Fibroblast of mammary gland (primary cell): ENCODE data around the gene ASIC3.
A peak's percentile ranks its signal among the peaks of the same experiment; 100 is the strongest.

Source experiments
- DNase-seq: peaks from one replicate; pipeline ENCODE4 v3.0.0-alpha.2; 2010; ENCODE audit warnings: low read depth
- H3K4me3 ChIP-seq: 2 replicates; pipeline ENCODE4 v1.5.1; 2011; ENCODE audit warnings: low read depth, mild to moderate bottlenecking, low read length, moderate library complexity; ENCODE audit not compliant: control insufficient read depth
- TF ChIP-seq, protein P1 (sequence below): conservative IDR thresholded peaks from 2 replicates; pipeline ENCODE4 v1.5.1; 2011; ENCODE audit warnings: low read depth, low read length, inconsistent platforms; ENCODE audit not compliant: control insufficient read depth, insufficient read depth

The ASIC3 gene

DNA sequence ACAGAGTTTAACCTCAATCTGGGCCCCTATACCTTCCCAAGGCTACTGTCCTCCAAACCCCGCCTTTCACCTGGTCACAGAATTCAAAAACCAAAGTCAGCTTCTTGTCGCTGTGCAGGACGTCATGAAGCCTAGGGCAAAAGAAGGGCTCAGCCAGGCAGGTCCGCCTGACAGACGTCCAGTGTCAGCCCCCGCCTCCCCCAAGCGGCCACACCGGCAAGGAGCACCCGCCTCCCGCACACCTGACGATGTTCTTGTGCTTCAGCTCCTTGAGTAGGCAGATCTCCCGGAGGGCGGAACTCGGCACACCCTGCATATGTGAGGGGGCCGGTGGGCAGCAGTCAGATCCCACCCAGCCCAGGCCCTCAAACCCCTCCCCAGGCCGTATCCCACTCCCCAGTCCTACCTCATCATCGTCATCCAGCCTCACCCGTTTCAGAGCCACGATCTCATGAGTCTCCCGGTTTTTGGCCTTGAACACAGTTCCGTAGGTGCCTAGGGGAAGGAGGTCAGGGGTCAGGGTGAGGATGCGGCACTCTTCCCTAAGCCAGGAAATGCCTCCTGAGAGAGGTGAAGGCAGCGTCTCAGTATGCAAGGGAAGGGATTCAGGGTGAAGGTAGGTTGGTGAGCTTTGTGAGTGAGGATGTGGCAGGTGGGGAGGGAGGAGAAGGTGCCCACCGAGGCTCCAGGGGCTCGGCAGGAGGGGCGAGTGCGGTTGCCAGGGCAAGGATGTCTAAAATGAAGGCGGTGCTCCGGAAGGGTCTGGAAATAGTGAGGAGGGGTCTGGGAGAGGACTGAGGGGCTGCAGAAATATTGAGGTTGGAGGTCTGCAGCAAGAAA, 8.6 kb downstream of the ASIC3 start:
- peak overlapping the region; percentile 78 for H3K4me3 ChIP-seq
- no peak for DNase-seq
- TF ChIP-seq, protein P1, sequence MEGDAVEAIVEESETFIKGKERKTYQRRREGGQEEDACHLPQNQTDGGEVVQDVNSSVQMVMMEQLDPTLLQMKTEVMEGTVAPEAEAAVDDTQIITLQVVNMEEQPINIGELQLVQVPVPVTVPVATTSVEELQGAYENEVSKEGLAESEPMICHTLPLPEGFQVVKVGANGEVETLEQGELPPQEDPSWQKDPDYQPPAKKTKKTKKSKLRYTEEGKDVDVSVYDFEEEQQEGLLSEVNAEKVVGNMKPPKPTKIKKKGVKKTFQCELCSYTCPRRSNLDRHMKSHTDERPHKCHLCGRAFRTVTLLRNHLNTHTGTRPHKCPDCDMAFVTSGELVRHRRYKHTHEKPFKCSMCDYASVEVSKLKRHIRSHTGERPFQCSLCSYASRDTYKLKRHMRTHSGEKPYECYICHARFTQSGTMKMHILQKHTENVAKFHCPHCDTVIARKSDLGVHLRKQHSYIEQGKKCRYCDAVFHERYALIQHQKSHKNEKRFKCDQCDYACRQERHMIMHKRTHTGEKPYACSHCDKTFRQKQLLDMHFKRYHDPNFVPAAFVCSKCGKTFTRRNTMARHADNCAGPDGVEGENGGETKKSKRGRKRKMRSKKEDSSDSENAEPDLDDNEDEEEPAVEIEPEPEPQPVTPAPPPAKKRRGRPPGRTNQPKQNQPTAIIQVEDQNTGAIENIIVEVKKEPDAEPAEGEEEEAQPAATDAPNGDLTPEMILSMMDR = no peak

DNA sequence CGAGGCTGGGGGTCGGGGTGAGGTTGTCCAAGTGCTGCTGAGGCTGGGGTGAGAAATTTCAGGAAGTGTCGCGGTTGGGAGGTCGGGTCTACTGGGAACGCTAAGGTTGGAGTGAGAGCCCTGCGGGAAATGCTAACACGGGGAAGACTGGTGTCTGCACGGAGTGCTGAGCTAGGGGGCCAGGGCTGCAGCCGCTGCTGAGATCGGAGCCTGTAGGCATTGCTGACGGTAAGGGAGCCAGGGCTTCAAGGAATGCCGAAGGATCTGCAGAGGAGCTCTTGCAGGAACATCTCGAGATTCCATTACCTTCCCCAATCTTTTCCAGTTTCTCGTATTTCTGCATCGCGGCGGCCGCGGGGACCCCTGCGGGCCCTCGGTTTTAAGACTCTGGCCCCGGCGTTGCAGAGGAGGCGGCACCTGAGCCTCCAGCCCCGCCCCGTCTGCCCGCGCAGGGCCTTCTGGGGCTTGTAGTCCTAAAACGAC, 9.2 kb downstream of the ASIC3 start, which contains the start of gene CDK5:
Gene CDK5, minus strand, starts transcription at position 392 of the 483 bp plus-strand sequence. Its CDS starts 49 bp downstream, at position 343.
- peak within 1 kb of the TSS; percentile 78 for H3K4me3 ChIP-seq
- DNase-seq = no peak
- TF ChIP-seq, protein P1 = no peak

DNA sequence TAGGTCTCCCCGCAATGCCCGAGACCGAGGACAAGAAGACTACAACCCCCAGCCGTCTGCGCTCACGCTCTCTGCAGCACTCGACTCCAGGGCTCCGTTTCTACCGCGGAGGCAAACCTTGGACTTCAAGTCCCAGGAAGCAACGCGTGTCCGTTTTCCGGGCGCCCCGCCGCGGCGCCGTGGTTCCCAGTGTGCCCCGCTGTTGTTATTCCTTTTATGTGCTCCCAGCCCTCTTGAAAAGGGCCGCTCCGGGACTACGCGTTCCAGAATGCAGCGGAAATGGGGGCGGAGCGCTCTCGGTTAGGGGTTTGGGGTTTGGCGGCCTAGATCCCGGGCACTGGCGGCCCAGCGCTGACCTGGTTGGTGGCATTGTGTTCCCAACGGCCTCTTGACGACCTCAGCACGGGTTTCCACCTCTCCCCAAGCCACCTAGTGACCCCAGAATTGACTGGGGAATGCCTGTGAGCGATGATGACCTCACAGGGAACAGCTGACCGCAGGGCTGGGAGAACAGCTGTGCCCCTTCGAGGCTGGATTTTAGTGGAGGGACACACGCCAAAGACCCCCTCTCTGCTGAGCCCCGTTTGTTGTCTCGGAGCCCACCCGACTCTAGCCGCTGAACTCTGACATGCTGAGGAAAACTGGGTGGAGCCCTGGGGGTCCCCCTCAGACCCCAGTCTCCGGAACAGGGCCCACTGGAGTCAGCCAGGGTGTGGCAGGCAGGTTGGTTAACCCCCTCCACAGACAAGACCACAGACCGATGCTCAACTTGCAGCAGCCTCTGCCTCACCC, 9.9 kb downstream of the ASIC3 start:
- TF ChIP-seq, protein P1 = no peak
- DNase-seq = peak; percentile 99
- H3K4me3 ChIP-seq = peak overlapping the region; percentile 78

DNA sequence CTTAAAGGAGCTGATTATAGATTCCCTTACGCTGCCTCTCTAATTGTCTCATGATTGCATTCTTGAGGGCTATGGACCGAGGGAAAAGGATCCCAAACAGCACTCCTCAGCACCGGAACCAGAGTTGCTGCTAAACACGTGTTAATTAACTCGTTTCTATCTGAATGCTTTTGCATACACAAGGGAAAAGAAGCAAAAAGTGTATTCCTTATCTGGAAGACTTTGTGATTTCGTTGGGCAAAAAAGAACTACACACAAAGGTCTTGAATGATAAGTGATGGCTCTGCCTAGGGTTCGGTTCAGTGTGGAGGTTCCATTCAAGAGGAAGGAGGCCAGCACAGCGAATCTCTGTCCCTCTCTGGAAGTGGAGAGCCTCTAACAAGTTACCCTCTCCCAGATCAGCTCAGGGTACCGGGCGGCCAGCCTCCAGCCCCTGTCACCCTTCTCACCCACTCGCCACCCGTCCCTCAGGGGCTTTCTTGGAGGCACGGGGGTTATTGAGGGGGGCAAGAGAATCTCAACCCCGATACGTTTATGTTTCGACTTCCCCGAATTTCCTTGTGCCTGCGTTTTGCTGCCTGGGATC, 10.5 kb downstream of the ASIC3 start:
- TF ChIP-seq, protein P1 = no peak
- peak overlapping the region; percentile 78 for H3K4me3 ChIP-seq
- DNase-seq = peak; percentile 43

DNA sequence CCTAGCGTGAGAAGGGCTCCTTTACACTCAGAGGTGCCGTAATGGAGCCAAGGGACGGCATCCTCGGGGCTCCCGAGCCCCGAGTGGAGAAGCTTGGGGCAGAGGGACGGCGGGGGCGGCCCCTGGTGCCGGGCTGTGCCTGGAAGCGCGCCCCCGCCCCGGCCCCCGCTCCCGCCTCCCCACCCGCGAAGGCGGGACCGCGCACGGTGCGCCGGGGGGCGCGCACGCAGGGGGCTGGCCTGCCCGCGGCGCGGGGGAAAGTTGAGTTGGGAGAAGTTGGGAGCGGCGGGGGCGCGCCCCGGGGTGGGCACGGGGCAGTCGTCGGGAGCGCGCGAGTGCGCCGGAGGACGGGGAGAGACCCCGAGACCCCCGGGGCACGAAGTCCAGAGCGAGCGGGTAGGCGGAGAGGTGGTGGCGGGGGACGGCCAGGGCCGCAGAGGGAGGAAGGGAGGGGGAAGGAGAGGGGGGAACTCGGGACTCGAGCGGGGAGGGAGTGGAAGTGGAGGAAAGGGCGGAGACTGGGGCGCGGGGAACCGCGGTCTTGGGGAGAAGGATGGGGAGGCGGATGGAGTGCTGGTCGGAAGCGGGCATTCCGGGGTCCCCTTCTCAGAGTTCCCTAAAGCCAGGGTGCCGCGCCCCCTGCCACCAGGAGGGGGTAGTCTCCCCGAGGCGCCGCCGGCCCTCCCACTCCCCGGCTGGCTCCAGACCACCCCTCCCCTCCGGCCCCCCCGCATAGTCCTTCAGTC, 11.2 kb downstream of the ASIC3 start, which contains the start of gene SLC4A2:
Gene SLC4A2, plus strand, starts transcription at position 223 of the 746 bp plus-strand sequence. CDS start 2,399 bp downstream, outside the sequence.
- TF ChIP-seq, protein P1 = peak; percentile 25
- H3K4me3 ChIP-seq = peak within 1 kb of the TSS; percentile 78
- peak; percentile 59 for DNase-seq

DNA sequence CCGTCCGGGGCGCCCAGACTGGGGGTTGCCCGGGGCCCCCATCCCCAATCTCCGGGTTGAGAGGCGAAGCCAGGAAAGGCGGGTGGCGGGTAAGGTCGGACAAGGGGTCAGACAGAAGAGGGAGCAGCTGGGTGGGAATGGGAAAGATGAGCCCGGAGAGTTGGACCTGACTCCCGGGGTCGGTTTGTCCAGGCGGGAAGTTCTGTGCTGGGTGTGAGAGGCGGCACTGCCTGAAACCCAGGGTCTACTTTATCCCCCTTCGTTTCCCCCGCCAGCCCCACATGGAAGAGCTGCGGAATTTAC, 11.7 kb downstream of the ASIC3 start:
- TF ChIP-seq, protein P1 = no peak
- no peak for DNase-seq
- H3K4me3 ChIP-seq = peak overlapping the region; percentile 78
